Endothelial cell of umbilical vein (primary cell): Measurements from ENCODE around the gene ANKS1B. TPM values are rescaled to one million over a fixed set of nuclear protein-coding genes. Genes with fewer than 3 reads are reported as not detected.

ENCODE experiments used
- BruUV-seq: library from RNA; stranded (reverse); fragments of 400-500 nt; replicated peaks from 2 replicates; lab custom pipeline; 2021; lab: Mats Ljungman, UMichigan
- CTCF ChIA-PET: fragments of 300-600, 350-600 bp; sonication (Branson Sonifier 250); formaldehyde crosslinking; loops from one replicate; lab custom pipeline; 2021; ENCODE audit warnings: antibody characterized with exemption, inconsistent platforms; lab: Charles Lee
- POLR2A ChIA-PET: fragments of 300-600, 350-600 bp; sonication (Branson Sonifier 250); formaldehyde crosslinking; loops from one replicate; lab custom pipeline; 2021; ENCODE audit warnings: antibody characterized with exemption, inconsistent platforms; lab: Charles Lee
- DNase-seq: peaks from one replicate; pipeline ENCODE4 v3.0.0-alpha.2; 2011; ENCODE audit warnings: low read depth, low spot score
- FAIRE-seq: peaks from 2 replicates; lab custom pipeline; 2011; peaks lifted over from hg19 to GRCh38; lab: Jason Lieb, UNC
- H2AFZ ChIP-seq: 2 replicates; pipeline ENCODE4 v1.6.0; 2012; ENCODE audit warnings: low read depth, low read length, control low read depth, inconsistent platforms
- H3K27ac ChIP-seq: 2 replicates; pipeline ENCODE4 v1.5.1; 2011; ENCODE audit warnings: low read depth, mild to moderate bottlenecking, control low read depth, low read length, moderate library complexity; ENCODE audit not compliant: insufficient read depth
- H3K27me3 ChIP-seq, 2 experiments: 2 replicates each; pipeline versions ENCODE4 v1.6.0 to v1.6.1; 2011; ENCODE audit warnings: low read length in 2 of 2, mixed read lengths in 1 of 2; ENCODE audit not compliant: control insufficient read depth in 2 of 2, insufficient read depth in 2 of 2
- H3K36me3 ChIP-seq, 2 experiments: 2 replicates in 1 of 2; 3 replicates in 1 of 2; pipeline ENCODE4 v1.5.1; 2011; ENCODE audit warnings: low read length in 2 of 2, mild to moderate bottlenecking in 1 of 2, moderate library complexity in 1 of 2; ENCODE audit not compliant: control insufficient read depth in 2 of 2, insufficient read depth in 2 of 2; ENCODE audit errors: extremely low read depth in 1 of 2
- H3K4me1 ChIP-seq: 3 replicates; pipeline ENCODE4 v1.5.1; 2011; ENCODE audit warnings: mild to moderate bottlenecking, low read length; ENCODE audit not compliant: control insufficient read depth, insufficient read depth; ENCODE audit errors: extremely low read depth
- H3K4me2 ChIP-seq: 2 replicates; pipeline ENCODE4 v1.6.1; 2011; ENCODE audit warnings: low read length, control low read depth, mixed read lengths; ENCODE audit not compliant: insufficient read depth
- H3K4me3 ChIP-seq, 3 experiments: fragments of 200-600 bp in 1 of 3; sonication (generic), shearing (Covaris generic) in 1 of 3; replicated peaks in 1 of 3; 2 replicates each; pipeline ENCODE4 v1.5.1; 2011 to 2016; ENCODE audit warnings: control low read depth in 3 of 3, low read length in 3 of 3, mild to moderate bottlenecking in 2 of 3, inconsistent platforms in 1 of 3, low read depth in 1 of 3, moderate library complexity in 1 of 3; ENCODE audit not compliant: insufficient read depth in 1 of 3
- H3K79me2 ChIP-seq: 2 replicates; pipeline ENCODE4 v1.6.0; 2012; ENCODE audit warnings: low read length, inconsistent platforms; ENCODE audit not compliant: control insufficient read depth, insufficient read depth
- H3K9ac ChIP-seq: replicated peaks from 2 replicates; pipeline ENCODE3; 2011; ENCODE audit warnings: low read length, control low read depth; ENCODE audit not compliant: insufficient read depth; ENCODE audit errors: extremely low read depth
- H3K9me1 ChIP-seq: replicated peaks from 3 replicates; pipeline ENCODE4 v1.6.0; 2011; ENCODE audit warnings: mild to moderate bottlenecking, low read length; ENCODE audit not compliant: control insufficient read depth, insufficient read depth; ENCODE audit errors: extremely low read depth
- H3K9me3 ChIP-seq: replicated peaks from 2 replicates; pipeline ENCODE4 v1.5.1; 2012; ENCODE audit warnings: low read length, inconsistent platforms; ENCODE audit not compliant: control insufficient read depth, insufficient read depth
- H4K20me1 ChIP-seq: replicated peaks from 2 replicates; pipeline ENCODE3; 2011; ENCODE audit warnings: mild to moderate bottlenecking, low read length; ENCODE audit not compliant: control insufficient read depth, insufficient read depth; ENCODE audit errors: extremely low read depth
- CTCF ChIP-seq, 2 donors: IDR thresholded peaks; 1 replicate in 1 of 2; 2 replicates in 1 of 2; pipeline ENCODE4 v1.5.1; 2011; ENCODE audit warnings: low read length in 2 of 2, mild to moderate bottlenecking in 2 of 2, moderate library complexity in 2 of 2, control low read depth in 1 of 2, inconsistent platforms in 1 of 2, low read depth in 1 of 2; ENCODE audit not compliant: insufficient read depth in 1 of 2; ENCODE audit errors: extremely low read depth in 1 of 2
- EZH2 ChIP-seq: IDR thresholded peaks from 2 replicates; pipeline ENCODE4 v1.6.1; 2012; ENCODE audit warnings: borderline replicate concordance, low read depth, mild to moderate bottlenecking, moderate library complexity, low read length, inconsistent platforms; ENCODE audit not compliant: severe bottlenecking
- FOS ChIP-seq: IDR thresholded peaks from 2 replicates; pipeline ENCODE4 v1.6.1; 2011; ENCODE audit warnings: mild to moderate bottlenecking, low read length, moderate library complexity, borderline replicate concordance; ENCODE audit not compliant: insufficient read depth
- GATA2 ChIP-seq: IDR thresholded peaks from 2 replicates; pipeline ENCODE4 v1.7.0; 2011; ENCODE audit warnings: low read depth, mild to moderate bottlenecking, moderate library complexity, mixed read lengths, low read length; ENCODE audit not compliant: insufficient read length, insufficient read depth
- JUN ChIP-seq: IDR thresholded peaks from 2 replicates; pipeline ENCODE4 v1.6.1; 2011; ENCODE audit warnings: borderline replicate concordance, low read depth; ENCODE audit not compliant: insufficient read length, insufficient read depth
- MAX ChIP-seq: IDR thresholded peaks from 2 replicates; pipeline ENCODE4 v1.6.1; 2011; ENCODE audit not compliant: insufficient read depth, insufficient read length
- MYC ChIP-seq: IDR thresholded peaks from one replicate; pipeline ENCODE4 v1.6.1; 2011; ENCODE audit warnings: mild to moderate bottlenecking, low read depth, low read length
- POLR2A ChIP-seq: IDR thresholded peaks from 2 replicates; pipeline ENCODE4 v1.6.1; 2012; ENCODE audit warnings: low read depth, mild to moderate bottlenecking, control low read depth, low read length
- POLR2AphosphoS5 ChIP-seq: IDR thresholded peaks from 2 replicates; pipeline ENCODE4 v1.6.1; 2012; ENCODE audit warnings: low read depth, mild to moderate bottlenecking, control low read depth, low read length, moderate library complexity; ENCODE audit not compliant: insufficient read depth
- dilution Hi-C: fragments of 300-500 bp; cut with MboI; formaldehyde crosslinking; loops from one replicate; pipeline ENCODE4 v1.15.0; 2019; ENCODE audit warnings: low sequenced_read_pairs; ENCODE audit not compliant: extremely low pct_ligation_motif_present
- intact Hi-C: fragments of 100-400 bp; cut with micrococcal nuclease; formaldehyde crosslinking; loops from one replicate; pipeline ENCODE4 v1.10.0; 2022
- polyA plus RNA-seq, 4 experiments: library from polyadenylated mRNA; depleted of rRNA in 3 of 4; stranded (reverse) in 3 of 4; unstranded in 1 of 4; fragments of >200 nt; gene quantifications; 2 replicates each; pipeline versions ENCODE4 v1.2.1 to v1.2.3, GENCODE V29; 2011 to 2012; ENCODE audit warnings: missing spikeins in 1 of 4
- total RNA-seq: library from RNA; stranded (reverse); gene quantifications from 2 replicates; pipeline ENCODE4 v1.2.3, GENCODE V29; 2021

ANKS1B gene
- total and polyA plus RNA-seq, 2 donors (not counting 3 experiments of a cell fraction or from before 2014, with no cell fraction given): 0.15 to 0.38 TPM

GRCh38 chr12:98803468-98804209, 1181.1 kb downstream of the ANKS1B start:
- FAIRE-seq: no peak
- Histone ChIP-seq H3K4me2 (no peak overlapping the region), H4K20me1 (no peaks in the 10 kb centered on the region), H3K79me2 (no peaks in the 10 kb centered on the region), H3K36me3 (no peaks in the 10 kb centered on the region), H3K9me3 (no peaks in the 10 kb centered on the region), H3K4me3 (no peak overlapping the region), H3K4me1 (peaks cover 11% of the 10 kb centered on the region), H2AFZ (no peak overlapping the region), H3K9ac (no peak overlapping the region), H3K27ac (no peak overlapping the region), H3K9me1 (no peaks in the 10 kb centered on the region), H3K27me3 (peaks cover 0 to 2% of the 10 kb centered on the region in 2 experiments)
- dilution Hi-C loops: no loop called here
- TF ChIP-seq CTCF (IDR thresholded peaks at IDR 0.05; ENCODE audit: extremely low read depth in 1 of 2, insufficient read depth in 1 of 2, low read depth in 1 of 2, low read length in 2 of 2) (no peak), FOS (no peak), JUN (no peak), POLR2AphosphoS5 (no peak), EZH2 (no peak), GATA2 (no peak), MAX (no peak), POLR2A (no peak), MYC (no peak)
- POLR2A ChIA-PET: no interaction called here
- DNase-seq: no peak
- intact Hi-C loops: no loop called here
- CTCF ChIA-PET: no interaction called here
- no TSS peak for BruUV-seq
